ENCODE measurements around the gene NREP.

Gene NREP

GRCh38 chr5:111776913-111777781, 20.2 kb upstream of the NREP start:
- Mint-ChIP-seq H3K27ac (no peak overlapping the region), H3K9me3 (ENCODE audit: low read depth) (no peaks in the 10 kb centered on the region), H3K36me3 (no peaks in the 10 kb centered on the region), H3K4me3 (no peak overlapping the region), H3K27me3 (peaks cover 2% of the 10 kb centered on the region), H3K4me1 (ENCODE audit: low read depth) (no peaks in the 10 kb centered on the region)

- Mint-ChIP-seq H3K9me3 (ENCODE audit: low read depth) (no peaks in the 10 kb centered on the region), H3K27ac (no peak overlapping the region), H3K27me3 (peaks cover 2% of the 10 kb centered on the region), H3K4me1 (ENCODE audit: low read depth) (no peaks in the 10 kb centered on the region), H3K36me3 (no peaks in the 10 kb centered on the region), H3K4me3 (no peak overlapping the region)
Measured at GRCh38 chr5:111775224-111775623, 18.2 kb upstream of the NREP start.

GRCh38 chr5:111774525-111774924, 17.5 kb upstream of the NREP start:
- Mint-ChIP-seq H3K9me3 (ENCODE audit: low read depth) (no peaks in the 10 kb centered on the region), H3K4me3 (no peak overlapping the region), H3K27ac (no peak overlapping the region), H3K36me3 (no peaks in the 10 kb centered on the region), H3K27me3 (peaks cover 2% of the 10 kb centered on the region), H3K4me1 (ENCODE audit: low read depth) (no peaks in the 10 kb centered on the region)

GRCh38 chr5:111772456-111773122, 15.6 kb upstream of the NREP start:
- no peak overlapping the region for H3K27ac Mint-ChIP-seq
- no peak overlapping the region for H3K4me3 Mint-ChIP-seq
- H3K9me3 Mint-ChIP-seq (ENCODE audit: low read depth) = no peaks in the 10 kb centered on the region
- peaks cover 2% of the 10 kb centered on the region for H3K27me3 Mint-ChIP-seq
- H3K4me1 Mint-ChIP-seq (ENCODE audit: low read depth) = no peaks in the 10 kb centered on the region
- H3K36me3 Mint-ChIP-seq = no peaks in the 10 kb centered on the region

GRCh38 chr5:111769541-111769940, 12.5 kb upstream of the NREP start:
- Mint-ChIP-seq H3K27me3 (no peaks in the 10 kb centered on the region), H3K36me3 (no peaks in the 10 kb centered on the region), H3K9me3 (ENCODE audit: low read depth) (no peaks in the 10 kb centered on the region), H3K4me1 (ENCODE audit: low read depth) (no peaks in the 10 kb centered on the region), H3K27ac (no peak overlapping the region), H3K4me3 (no peak overlapping the region)

- Mint-ChIP-seq H3K27me3 (no peaks in the 10 kb centered on the region), H3K36me3 (no peaks in the 10 kb centered on the region), H3K9me3 (ENCODE audit: low read depth) (no peaks in the 10 kb centered on the region), H3K4me3 (no peak overlapping the region), H3K27ac (no peak overlapping the region), H3K4me1 (ENCODE audit: low read depth) (no peaks in the 10 kb centered on the region)
Measured at GRCh38 chr5:111765613-111766571, 8.9 kb upstream of the NREP start.

- Mint-ChIP-seq H3K9me3 (ENCODE audit: low read depth) (no peaks in the 10 kb centered on the region), H3K4me1 (ENCODE audit: low read depth) (no peaks in the 10 kb centered on the region), H3K27ac (no peak overlapping the region), H3K27me3 (no peaks in the 10 kb centered on the region), H3K36me3 (no peaks in the 10 kb centered on the region), H3K4me3 (no peak overlapping the region)
Measured at GRCh38 chr5:111764019-111764418, 7.0 kb upstream of the NREP start.

GRCh38 chr5:111762895-111763294, 5.9 kb upstream of the NREP start:
- H3K36me3 Mint-ChIP-seq = no peaks in the 10 kb centered on the region
- H3K4me1 Mint-ChIP-seq (ENCODE audit: low read depth) = peaks cover 4% of the 10 kb centered on the region
- H3K9me3 Mint-ChIP-seq (ENCODE audit: low read depth) = no peaks in the 10 kb centered on the region
- H3K27me3 Mint-ChIP-seq = no peaks in the 10 kb centered on the region
- H3K4me3 Mint-ChIP-seq = no peak overlapping the region
- no peak overlapping the region for H3K27ac Mint-ChIP-seq

- H3K27ac Mint-ChIP-seq = peak overlapping the region; percentile 86
- H3K27me3 Mint-ChIP-seq = no peaks in the 10 kb centered on the region
- no peaks in the 10 kb centered on the region for H3K9me3 Mint-ChIP-seq (ENCODE audit: low read depth)
- peaks cover 2% of the 10 kb centered on the region for H3K36me3 Mint-ChIP-seq
- peak overlapping the region; percentile 85 for H3K4me3 Mint-ChIP-seq
- H3K4me1 Mint-ChIP-seq (ENCODE audit: low read depth) = peaks cover 22% of the 10 kb centered on the region
Measured at GRCh38 chr5:111758284-111758628, 1.3 kb upstream of the NREP start.

- Mint-ChIP-seq H3K4me3 (peak overlapping the region; percentile 85), H3K36me3 (peaks cover 2% of the 10 kb centered on the region), H3K27ac (peak overlapping the region; percentile 86), H3K27me3 (no peaks in the 10 kb centered on the region), H3K9me3 (ENCODE audit: low read depth) (no peaks in the 10 kb centered on the region), H3K4me1 (ENCODE audit: low read depth) (peaks cover 22% of the 10 kb centered on the region)
Measured at GRCh38 chr5:111757355-111758283, 625 bp upstream of the NREP start.

- Mint-ChIP-seq H3K4me1 (ENCODE audit: low read depth) (peaks cover 22% of the 10 kb centered on the region), H3K4me3 (peak overlapping the region; percentile 85), H3K27ac (no peak overlapping the region), H3K36me3 (peaks cover 2% of the 10 kb centered on the region), H3K27me3 (no peaks in the 10 kb centered on the region), H3K9me3 (ENCODE audit: low read depth) (no peaks in the 10 kb centered on the region)
Measured at GRCh38 chr5:111755942-111756381, 1.0 kb downstream of the NREP start.

GRCh38 chr5:111755345-111755941, 1.6 kb downstream of the NREP start:
- H3K9me3 Mint-ChIP-seq (ENCODE audit: low read depth) = no peaks in the 10 kb centered on the region
- peak overlapping the region; percentile 46 for H3K4me3 Mint-ChIP-seq
- H3K4me1 Mint-ChIP-seq (ENCODE audit: low read depth) = peaks cover 22% of the 10 kb centered on the region
- no peak overlapping the region for H3K27ac Mint-ChIP-seq
- no peaks in the 10 kb centered on the region for H3K27me3 Mint-ChIP-seq
- peaks cover 2% of the 10 kb centered on the region for H3K36me3 Mint-ChIP-seq

GRCh38 chr5:111753884-111754589, 3.0 kb downstream of the NREP start:
- Mint-ChIP-seq H3K9me3 (ENCODE audit: low read depth) (no peaks in the 10 kb centered on the region), H3K4me3 (no peak overlapping the region), H3K27me3 (no peaks in the 10 kb centered on the region), H3K4me1 (ENCODE audit: low read depth) (peaks cover 22% of the 10 kb centered on the region), H3K27ac (no peak overlapping the region), H3K36me3 (peaks cover 2% of the 10 kb centered on the region)
